GM12878 (cell line): ENCODE results near the gene OXTR. TPM values are rescaled to one million over a fixed set of nuclear protein-coding genes. Genes with fewer than 3 reads are reported as not detected.

Experiments used
- ATAC-seq: fragments of 200-7000 bp; cut with Tn5 transposase; 3 replicates; pipeline ENCODE4 v1.9.1; 2020; ENCODE audit warnings: mild to moderate bottlenecking, moderate library complexity
- BruUV-seq: library from RNA; stranded (reverse); fragments of 400-500 nt; replicated peaks from 2 replicates; lab custom pipeline; 2021; lab: Mats Ljungman, UMichigan
- CTCF ChIA-PET: fragments of 300-600 bp; sonication (Branson Sonifier 250); formaldehyde crosslinking; extraction: SDS; loops from one replicate; lab custom pipeline; 2021; ENCODE audit warnings: inconsistent platforms; lab: Yijun Ruan, JAX
- POLR2A ChIA-PET: fragments of 350-600 bp; formaldehyde crosslinking; extraction: SDS; loops from one replicate; lab custom pipeline; 2021; ENCODE audit warnings: inconsistent platforms; lab: Charles Lee
- RAD21 ChIA-PET: fragments of 300-600 bp; sonication (Branson Sonifier 250); formaldehyde crosslinking; loops from one replicate; lab custom pipeline; 2023; ENCODE audit warnings: antibody characterized with exemption; ENCODE audit not compliant: unreplicated experiment; lab: Charles Lee
- SMC1A ChIA-PET: fragments of 300-600 bp; sonication (Branson Sonifier 250); formaldehyde crosslinking; loops from one replicate; lab custom pipeline; 2023; ENCODE audit not compliant: unreplicated experiment, uncharacterized antibody; lab: Charles Lee
- DNase-seq: peaks from one replicate; pipeline ENCODE4 v3.0.0-alpha.2; 2011; ENCODE audit warnings: low read depth, low spot score
- FAIRE-seq: peaks from 3 replicates; lab custom pipeline; 2011; peaks lifted over from hg19 to GRCh38; lab: Jason Lieb, UNC
- H2AFZ ChIP-seq: 2 replicates; pipeline ENCODE4 v1.6.0; 2011; ENCODE audit warnings: low read depth, low read length, control low read depth; ENCODE audit not compliant: control insufficient read depth
- H3K27ac ChIP-seq: 2 replicates; pipeline ENCODE4 v1.5.1; 2011; ENCODE audit warnings: control low read depth; ENCODE audit not compliant: control insufficient read depth, insufficient read depth
- H3K27me3 ChIP-seq, 2 experiments: replicated peaks in 1 of 2; 2 replicates each; pipeline versions ENCODE4 v1.6.0 to v1.6.1; 2011; ENCODE audit warnings: low read length in 1 of 2; ENCODE audit not compliant: control insufficient read depth in 2 of 2, insufficient read depth in 2 of 2
- H3K36me3 ChIP-seq, 2 experiments: 2 replicates each; pipeline ENCODE4 v1.5.1; 2011; ENCODE audit warnings: low read length in 1 of 2; ENCODE audit not compliant: control insufficient read depth in 2 of 2, insufficient read depth in 2 of 2
- H3K4me1 ChIP-seq: 2 replicates; pipeline ENCODE4 v1.6.1; 2011; ENCODE audit warnings: mild to moderate bottlenecking, low read length, moderate library complexity, mixed read lengths; ENCODE audit not compliant: control insufficient read depth, insufficient read depth
- H3K4me2 ChIP-seq: 2 replicates; pipeline ENCODE4 v1.6.0; 2011; ENCODE audit warnings: control low read depth; ENCODE audit not compliant: control insufficient read depth, insufficient read depth
- H3K4me3 ChIP-seq: fragments of 200-600 bp; sonication (generic); 2 replicates; pipeline ENCODE4 v1.5.1; 2016
- H3K79me2 ChIP-seq: 2 replicates; pipeline ENCODE4 v1.6.0; 2011; ENCODE audit warnings: low read length; ENCODE audit not compliant: control insufficient read depth, insufficient read depth
- H3K9ac ChIP-seq: 2 replicates; pipeline ENCODE4 v1.8.0; 2011; ENCODE audit warnings: low read length, control low read depth, mixed read lengths; ENCODE audit not compliant: control insufficient read depth, insufficient read depth
- H3K9me3 ChIP-seq: replicated peaks from 3 replicates; pipeline ENCODE4 v1.5.1; 2011; ENCODE audit warnings: mild to moderate bottlenecking, low read length; ENCODE audit not compliant: control insufficient read depth, insufficient read depth
- H4K20me1 ChIP-seq: 2 replicates; pipeline ENCODE4 v1.6.0; 2011; ENCODE audit not compliant: control insufficient read depth, insufficient read depth
- ATF3 ChIP-seq: IDR thresholded peaks from 2 replicates; pipeline ENCODE4 v1.6.1; 2011; ENCODE audit warnings: low read depth, mild to moderate bottlenecking, low read length, moderate library complexity, borderline replicate concordance; ENCODE audit errors: extremely low read depth
- E2F4 ChIP-seq: IDR thresholded peaks from 2 replicates; pipeline ENCODE4 v1.6.1; 2012; ENCODE audit warnings: low read depth, low read length, improper control_type of control experiment
- EP300 ChIP-seq, 2 experiments: fragments of 150-350 bp in 1 of 2; IDR thresholded peaks; 2 replicates each; pipeline ENCODE4 v1.6.1; 2011 to 2012; ENCODE audit warnings: low read depth in 2 of 2, low read length in 2 of 2, borderline replicate concordance in 1 of 2, improper control_type of control experiment in 1 of 2, inconsistent platforms in 1 of 2; ENCODE audit not compliant: control insufficient read depth in 1 of 2
- ETV6 ChIP-seq, 2 experiments: fragments of 450-650 bp in 1 of 2; IDR thresholded peaks in 1 of 2; conservative IDR thresholded peaks in 1 of 2; 2 replicates each; pipeline ENCODE4 v1.6.1; 2014; ENCODE audit warnings: antibody characterized with exemption in 1 of 2, borderline replicate concordance in 1 of 2, low read depth in 1 of 2, mild to moderate bottlenecking in 1 of 2, moderate library complexity in 1 of 2
- GABPA ChIP-seq: IDR thresholded peaks from 2 replicates; pipeline ENCODE4 v1.6.1; 2014; ENCODE audit warnings: antibody characterized with exemption, low read depth, mild to moderate bottlenecking, inconsistent platforms
- IKZF2 ChIP-seq, 2 experiments: fragments of 450-650 bp; IDR thresholded peaks; 2 replicates each; pipeline ENCODE4 v1.6.1; 2017; ENCODE audit warnings: mild to moderate bottlenecking in 2 of 2, moderate library complexity in 2 of 2
- IRF5 ChIP-seq: fragments of 450-650 bp; IDR thresholded peaks from 2 replicates; pipeline ENCODE4 v1.6.1; 2017; ENCODE audit warnings: borderline replicate concordance
- NBN ChIP-seq: fragments of 450-650 bp; IDR thresholded peaks from 2 replicates; pipeline ENCODE4 v1.6.1; 2016
- POLR2AphosphoS5 ChIP-seq: IDR thresholded peaks from 2 replicates; pipeline ENCODE4 v1.6.1; 2011; ENCODE audit warnings: mild to moderate bottlenecking, low read length, inconsistent platforms
- SIX5 ChIP-seq: IDR thresholded peaks from 2 replicates; pipeline ENCODE4 v1.6.1; 2011; ENCODE audit warnings: mild to moderate bottlenecking, low read depth, low read length, moderate library complexity; ENCODE audit not compliant: severe bottlenecking
- TCF12 ChIP-seq: IDR thresholded peaks from 2 replicates; pipeline ENCODE4 v1.6.1; 2011; ENCODE audit warnings: low read depth, mild to moderate bottlenecking, low read length
- TCF7 ChIP-seq: IDR thresholded peaks from 2 replicates; pipeline ENCODE4 v1.6.1; 2014; ENCODE audit warnings: antibody characterized with exemption, borderline replicate concordance
- USF2 ChIP-seq: IDR thresholded peaks from 2 replicates; pipeline ENCODE4 v1.6.1; 2011; ENCODE audit warnings: low read depth, low read length, improper control_type of control experiment, borderline replicate concordance
- ZBTB4 ChIP-seq: fragments of 450-650 bp; formaldehyde crosslinking; IDR thresholded peaks from 2 replicates; pipeline ENCODE4 v1.4.0; 2022; ENCODE audit warnings: mild to moderate bottlenecking, moderate library complexity
- ZNF217 ChIP-seq: fragments of 450-650 bp; IDR thresholded peaks from 2 replicates; pipeline ENCODE4 v1.6.1; 2017; ENCODE audit warnings: antibody characterized with exemption, mild to moderate bottlenecking
- ZNF622 ChIP-seq: fragments of 450-650 bp; IDR thresholded peaks from 2 replicates; pipeline ENCODE4 v1.6.1; 2017; ENCODE audit warnings: mild to moderate bottlenecking, inconsistent platforms
- WGBS: methylation state at CpG from one replicate; pipeline ENCODE4 v1.1.6; 2016; ENCODE audit warnings: low lambda C conversion rate; ENCODE audit not compliant: insufficient replicate concordance, insufficient coverage; ENCODE audit errors: missing lambda C conversion rate; 5-methylcytosine and 5-hydroxymethylcytosine counted together
- in situ Hi-C: fragments of 300-500 bp; cut with MboI; formaldehyde crosslinking; loops from 9 replicates; pipeline ENCODE4 v1.14.3; 2018; ENCODE audit warnings: mixed read lengths
- intact Hi-C: fragments of 100-400 bp; cut with micrococcal nuclease; formaldehyde crosslinking; loops from one replicate; pipeline ENCODE4 v1.14.2; 2022; ENCODE audit not compliant: unreplicated experiment
- polyA plus RNA-seq, 11 experiments: library from polyadenylated mRNA; depleted of rRNA in 4 of 11; unstranded in 6 of 11; stranded (reverse) in 5 of 11; fragments of >200 nt; fragmentation: Nextera tagmentation in 4 of 11; fragmentation: Illumina TruSeq in 1 of 11; extraction: Ambion mirVana in 4 of 11; extraction: Trizol in 1 of 11; gene quantifications; 1 replicate in 1 of 11; 2 replicates in 10 of 11; pipeline versions ENCODE4 v1.2.1 to v1.2.3, GENCODE V29; 2011 to 2016; ENCODE audit warnings: inconsistent platforms in 2 of 11, missing spikeins in 2 of 11, low read depth in 1 of 11
- total RNA-seq, 4 experiments: library from RNA; depleted of rRNA in 3 of 4; stranded (reverse); fragments of >200 nt in 3 of 4; fragmentation: Illumina TruSeq in 1 of 4; extraction: Trizol in 1 of 4; gene quantifications; 2 replicates each; pipeline versions ENCODE4 v1.2.1 to v1.2.3, GENCODE V29; 2013 to 2021

OXTR gene
- total and polyA plus RNA-seq, 10 of the 15 experiments (the other 5 are each of a cell fraction or from before 2014, with no cell fraction given), result 0.43 to 5.9 (median 2.6) TPM

GRCh38 chr3:8724108-8724752, 45.2 kb downstream of the OXTR start (continued):
- no peak for TF ChIP-seq TCF7
- no peak for TF ChIP-seq EP300 (IDR thresholded peaks at IDR 0.05; ENCODE audit: borderline replicate concordance in 1 of 2, control insufficient read depth in 1 of 2, low read depth in 2 of 2, low read length in 2 of 2)
- no peak for TF ChIP-seq POLR2AphosphoS5
- TF ChIP-seq ZNF622, result no peak
- no peak for TF ChIP-seq ZNF217

GRCh38 chr3:8723612-8724011, 45.8 kb downstream of the OXTR start:
- H3K4me2 ChIP-seq, result no peak overlapping the region
- H3K36me3 ChIP-seq, result no peaks in the 10 kb centered on the region
- H2AFZ ChIP-seq, result no peak overlapping the region
- H3K4me3 ChIP-seq, result no peak overlapping the region
- in situ Hi-C loops (no loop called here), intact Hi-C loops (no loop called here)
- 17% methylated on average over 3 of the region's 3 CpGs for WGBS
- no peaks in the 10 kb centered on the region; the same call in 2 of the 3 replicates for H3K9me3 ChIP-seq
- BruUV-seq, result no TSS peak
- SMC1A ChIA-PET, result no interaction called here
- H3K9ac ChIP-seq, result no peak overlapping the region
- H3K79me2 ChIP-seq, result no peaks in the 10 kb centered on the region
- H3K4me1 ChIP-seq, result no peaks in the 10 kb centered on the region
- H4K20me1 ChIP-seq, result no peaks in the 10 kb centered on the region
- CTCF ChIA-PET, result no interaction called here
- POLR2A ChIA-PET, result no interaction called here
- RAD21 ChIA-PET, result no interaction called here
- ATAC-seq, result no peak
- no peak overlapping the region for H3K27ac ChIP-seq
- no peak for FAIRE-seq
- H3K27me3 ChIP-seq, result no peaks in the 10 kb centered on the region
- DNase-seq, result no peak
- TF ChIP-seq IRF5 (no peak), NBN (no peak), USF2 (no peak), GABPA (no peak), ETV6 (conservative IDR thresholded peaks at IDR 0.05 in 1 of 2, IDR thresholded peaks at IDR 0.05 in 1 of 2; ENCODE audit: borderline replicate concordance in 1 of 2, low read depth in 1 of 2) (no peak), TCF12 (no peak), E2F4 (no peak), ZBTB4 (CRISPR knock-in tag) (no peak), ATF3 (no peak), IKZF2 (IDR thresholded peaks at IDR 0.05) (no peak), SIX5 (no peak)
